HG03025 (cell line): ENCODE measurements around the gene PHLPP1.
"Not testable (repeated sequence)": the region's sequence is repeated elsewhere in the genome, so short reads cannot be mapped to it uniquely, and the experiment has no call there.

ENCODE experiments used
- ATAC-seq: cut with Tn5 transposase; IDR thresholded peaks from one replicate; pipeline ENCODE4 v1.9.1; 2021; ENCODE audit warnings: mild to moderate bottlenecking, moderate library complexity; ENCODE audit not compliant: unreplicated experiment, low FRiP score

PHLPP1 gene

GRCh38 chr18:62799977-62800376, 84.6 kb downstream of the PHLPP1 start:
- ATAC-seq = no peak

GRCh38 chr18:62802523-62802922, 87.2 kb downstream of the PHLPP1 start:
- ATAC-seq = no peak

DNA sequence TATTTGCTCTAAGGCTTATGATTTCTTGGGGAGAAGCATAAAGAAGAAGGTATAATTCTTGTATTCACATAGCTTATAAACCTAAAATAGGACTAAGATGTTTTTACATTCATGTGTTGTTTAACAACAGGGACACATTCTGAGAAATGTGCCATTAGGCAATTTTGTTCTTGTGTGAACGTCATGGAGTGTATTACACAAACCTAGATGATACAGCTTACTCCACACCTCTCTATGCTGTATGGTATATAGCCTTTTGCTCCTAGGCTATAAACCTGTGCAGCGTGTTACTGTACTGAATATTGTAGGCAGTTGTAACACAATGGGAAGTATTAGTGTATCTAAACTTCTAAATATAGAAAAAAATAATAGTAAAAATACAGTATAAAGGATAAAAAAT, 92.1 kb downstream of the PHLPP1 start:
- no peak for ATAC-seq

- no peak for ATAC-seq
These were observed 92.8 kb downstream of the PHLPP1 start for GRCh38 chr18:62808123-62808522.

DNA sequence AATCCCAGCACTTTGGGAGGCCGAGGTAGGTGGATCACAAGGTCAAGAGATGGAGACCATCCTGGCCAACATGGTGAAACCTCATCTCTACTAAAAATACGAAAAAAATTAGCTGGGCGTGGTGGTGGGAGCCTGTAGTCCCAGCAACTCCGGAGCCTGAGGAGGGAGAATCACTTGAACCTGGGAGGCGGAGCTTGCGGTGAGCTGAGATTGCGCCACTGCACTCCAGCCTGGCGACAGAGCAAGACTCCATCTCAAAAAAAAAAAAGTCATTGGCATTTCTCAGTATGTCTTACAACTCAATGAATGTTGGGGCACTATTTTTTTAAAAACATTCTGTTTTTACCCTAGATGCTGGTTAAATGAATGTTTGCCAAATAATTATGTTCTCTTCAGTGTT, 94.1 kb downstream of the PHLPP1 start:
- not testable (repeated sequence) for ATAC-seq

- no peak for ATAC-seq
These were observed 94.6 kb downstream of the PHLPP1 start for GRCh38 chr18:62809900-62810299.

GRCh38 chr18:62810682-62811081, 95.3 kb downstream of the PHLPP1 start:
- ATAC-seq = no peak

GRCh38 chr18:62811674-62812073, 96.3 kb downstream of the PHLPP1 start:
- ATAC-seq = no peak

GRCh38 chr18:62812242-62812641, 96.9 kb downstream of the PHLPP1 start:
- ATAC-seq = no peak

DNA sequence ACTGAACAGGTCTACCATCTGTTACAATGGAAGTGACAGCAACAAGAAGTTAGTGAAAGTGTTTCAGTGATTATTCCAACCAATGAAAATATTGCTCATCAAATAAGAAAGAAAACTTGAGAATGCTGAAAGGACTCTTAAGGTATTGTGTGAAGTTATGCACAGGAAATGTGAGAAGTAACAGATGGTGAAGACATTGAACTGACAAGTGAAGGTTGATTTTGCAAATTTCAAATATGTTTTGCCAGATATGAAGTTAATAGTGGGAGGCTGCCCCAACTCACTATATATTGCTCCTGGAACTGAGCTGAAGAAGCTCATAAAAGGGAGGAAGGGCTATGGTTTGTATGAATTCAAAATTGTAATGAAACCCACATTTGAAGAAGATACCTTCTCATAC, 97.5 kb downstream of the PHLPP1 start:
- ATAC-seq = no peak

DNA sequence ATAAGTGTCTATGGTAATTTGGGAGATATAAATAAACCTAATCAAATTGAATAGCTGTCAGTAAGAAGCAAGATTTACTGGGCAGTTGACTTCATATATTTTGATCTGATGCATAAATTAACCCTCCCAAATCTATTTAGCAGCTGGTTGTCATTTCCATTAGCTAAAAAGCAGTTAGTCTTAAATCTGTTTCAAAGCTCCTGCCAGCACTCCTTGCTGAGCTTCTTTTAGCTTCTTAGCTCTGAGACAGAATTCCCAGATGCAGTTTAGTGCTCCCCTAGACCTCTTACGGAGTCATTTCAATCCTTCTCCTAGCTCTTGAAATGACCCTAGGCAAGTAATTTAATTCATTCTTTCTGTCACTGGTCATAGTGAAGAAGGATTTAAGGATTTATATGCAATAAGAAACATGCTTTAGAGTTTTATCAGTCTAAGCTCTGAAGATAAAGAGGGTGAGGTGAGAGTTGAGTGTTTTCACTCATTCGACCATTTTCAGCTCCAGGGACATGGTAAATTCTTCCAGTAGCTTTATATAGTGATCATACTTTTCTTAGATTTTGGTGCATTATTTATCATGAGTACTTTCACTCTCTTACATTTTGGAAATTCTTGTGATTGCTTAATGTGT, 98.9 kb downstream of the PHLPP1 start:
- ATAC-seq = no peak

DNA sequence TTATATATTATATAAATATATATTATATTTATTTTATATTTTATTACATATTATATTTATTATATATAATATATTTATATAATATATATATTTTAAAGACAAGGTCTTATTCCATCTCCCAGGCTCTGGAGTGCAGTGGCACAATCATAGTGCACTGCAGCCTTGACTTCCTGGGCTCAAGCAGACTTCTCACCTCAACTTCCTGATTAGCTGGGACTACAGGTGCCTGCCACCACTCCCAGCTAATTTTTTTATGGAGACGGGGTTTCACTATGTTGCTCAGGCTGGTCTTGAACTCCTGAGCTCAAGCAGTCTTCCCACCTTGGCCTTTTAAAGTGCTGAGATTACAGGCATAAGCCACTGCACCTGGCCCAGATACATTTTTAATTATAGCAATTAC, 110.0 kb downstream of the PHLPP1 start:
- ATAC-seq = no peak

DNA sequence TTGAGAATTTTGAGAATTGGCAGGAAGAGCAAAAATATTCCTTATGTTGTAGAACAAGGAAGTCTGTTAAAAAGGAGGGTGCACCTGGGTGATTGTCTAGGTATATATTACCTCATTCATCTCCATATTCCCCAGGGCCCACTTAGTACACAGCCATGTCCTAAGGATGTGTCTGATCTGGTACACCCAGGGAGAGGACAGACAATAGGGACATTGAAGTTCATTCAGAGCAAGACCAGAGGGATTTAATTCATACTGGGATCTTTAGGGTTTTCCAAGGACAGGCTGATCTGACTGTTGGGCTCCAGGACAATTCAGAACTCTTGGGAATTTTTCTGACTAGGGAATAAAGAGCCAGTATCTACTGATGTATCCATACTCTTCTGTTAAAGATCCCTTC, 112.1 kb downstream of the PHLPP1 start:
- no peak for ATAC-seq

DNA sequence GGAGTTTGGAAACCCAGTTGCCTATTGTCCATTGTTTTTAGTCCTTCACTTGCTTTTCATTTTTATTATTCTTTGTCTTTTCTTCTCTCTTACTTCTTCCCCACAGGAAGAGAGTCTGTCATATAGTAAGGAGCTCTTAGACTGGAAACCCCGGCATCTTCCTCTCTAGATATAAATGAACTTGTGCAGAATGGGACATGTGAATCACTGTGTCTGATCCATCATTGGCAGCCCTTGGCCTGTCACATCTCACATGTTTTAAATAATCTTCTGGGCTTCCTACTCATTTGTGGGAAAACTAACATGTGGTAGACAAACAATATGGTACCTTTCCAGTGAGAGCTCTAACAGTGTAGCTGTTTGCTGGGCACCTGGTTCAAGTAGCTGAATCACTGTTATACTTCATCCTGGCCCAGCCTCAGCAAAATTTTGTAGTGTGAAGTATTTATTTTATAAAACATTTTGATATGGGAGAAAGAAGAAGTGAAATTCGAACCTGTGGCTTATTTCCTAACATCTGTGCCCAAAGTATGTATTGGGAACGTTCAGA, 112.8 kb downstream of the PHLPP1 start:
- no peak for ATAC-seq

- no peak for ATAC-seq
These were observed 113.5 kb downstream of the PHLPP1 start for GRCh38 chr18:62828852-62829251.

- no peak for ATAC-seq
These were observed 114.6 kb downstream of the PHLPP1 start for GRCh38 chr18:62829936-62830335.

DNA sequence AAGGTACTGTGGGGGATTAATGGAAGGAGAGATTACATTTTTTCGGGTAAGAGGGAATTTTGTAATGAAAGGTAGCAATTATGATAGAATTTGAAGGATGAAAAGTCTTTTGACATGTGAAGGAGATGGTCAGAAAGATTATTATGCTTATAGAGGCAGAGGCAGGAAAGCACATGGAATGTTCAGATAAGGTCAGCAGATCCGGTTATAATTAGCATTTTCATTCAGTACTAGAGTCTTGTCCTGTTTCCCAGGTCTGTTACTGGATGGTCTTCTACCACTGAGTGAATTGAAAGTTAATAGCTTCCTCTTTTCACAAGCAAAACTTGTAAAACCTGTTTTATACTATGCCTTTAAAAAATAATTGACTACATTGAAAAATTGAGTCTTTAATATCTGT, 116.9 kb downstream of the PHLPP1 start:
- no peak for ATAC-seq

DNA sequence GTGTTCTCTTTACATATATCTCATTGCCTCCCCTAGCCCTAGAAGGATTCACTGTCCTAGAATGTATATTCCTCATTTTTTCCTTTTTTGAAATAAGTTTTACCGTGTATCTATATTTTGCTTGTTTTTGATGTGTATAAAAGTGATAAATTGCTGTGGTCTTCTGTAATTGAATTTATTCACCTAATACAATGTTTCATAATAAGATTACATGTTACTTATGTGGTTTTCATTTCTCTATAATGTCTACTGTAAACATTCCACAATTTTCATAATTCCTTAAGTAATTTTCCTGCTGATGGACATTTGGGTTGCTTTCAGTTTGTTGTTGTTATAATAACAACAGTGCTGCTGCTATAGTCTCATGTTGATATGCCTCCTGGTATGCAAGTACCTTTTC, 118.2 kb downstream of the PHLPP1 start:
- ATAC-seq = no peak

- ATAC-seq = no peak
These were observed 119.4 kb downstream of the PHLPP1 start for GRCh38 chr18:62834715-62835114.

DNA sequence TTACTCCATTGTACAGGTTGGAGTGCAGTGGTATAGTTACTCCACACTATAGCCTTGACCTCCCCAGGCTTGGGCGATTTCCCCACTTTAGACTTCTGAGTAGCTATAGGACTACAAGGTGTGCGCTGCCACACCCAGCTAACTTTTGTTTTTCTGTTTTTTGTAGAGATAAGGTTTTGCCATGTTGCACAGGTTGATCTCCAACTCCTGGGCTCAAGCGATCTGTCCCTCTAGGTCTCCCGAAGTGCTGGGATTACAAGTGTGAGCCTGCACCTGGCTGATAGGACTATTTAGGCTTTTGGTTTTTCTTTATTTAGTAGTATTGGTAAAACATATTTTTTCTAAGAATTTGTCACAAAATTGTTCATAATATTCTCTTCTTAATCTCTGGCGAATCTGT, 121.7 kb downstream of the PHLPP1 start:
- ATAC-seq = no peak

DNA sequence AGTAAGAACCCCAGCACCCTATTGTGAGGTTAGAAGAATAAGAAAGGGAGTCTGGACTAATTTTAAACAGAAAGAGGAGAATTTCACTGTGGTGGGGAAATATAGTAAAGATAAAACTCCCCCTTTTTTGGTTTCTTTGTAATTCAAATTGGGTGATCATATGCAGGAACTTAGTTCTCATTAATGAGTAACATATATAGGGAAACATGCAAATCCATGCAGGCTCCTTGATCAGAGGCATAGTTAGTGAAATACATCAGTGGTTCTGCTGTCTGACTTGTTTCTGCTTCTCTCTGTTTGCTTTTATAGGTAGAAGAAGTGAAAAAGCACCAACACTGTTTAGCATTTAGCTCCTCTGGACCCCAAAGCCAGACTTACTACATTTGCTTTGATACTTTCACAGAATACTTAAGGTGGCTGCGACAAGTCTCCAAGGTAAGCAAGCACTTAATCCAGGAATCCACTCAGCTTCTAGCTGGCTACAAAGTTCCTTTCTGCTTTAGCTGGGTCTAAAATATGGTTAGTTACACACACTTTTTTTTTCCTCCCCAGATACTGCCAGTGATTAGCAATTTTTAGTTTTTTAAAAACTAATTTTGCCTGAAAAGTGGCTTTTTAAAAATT, 123.2 kb downstream of the PHLPP1 start:
- ATAC-seq = peak; percentile 65
